Right atrium auricular region (tissue), 2 donors: ENCODE measurements around the gene KANK4. TPM values are rescaled to one million over a fixed set of nuclear protein-coding genes. Genes with fewer than 3 reads are reported as not detected.

ENCODE experiments used
- DNase-seq: peaks from one replicate; pipeline ENCODE4 v3.0.0-alpha.2; 2019; ENCODE audit warnings: low spot score
- H3K27ac ChIP-seq, 2 donors: fragments of 200-600 bp; sonication (generic); 1 replicate in 1 of 2; 2 replicates in 1 of 2; pipeline ENCODE4 v1.5.1; 2016 to 2019
- H3K27me3 ChIP-seq, 2 donors: fragments of 200-600 bp; sonication (generic); one replicate each; pipeline versions ENCODE4 v1.5.1 to v1.6.0; 2017 to 2019
- H3K36me3 ChIP-seq: fragments of 200-600 bp; sonication (generic); one replicate; pipeline ENCODE4 v1.5.1; 2016
- H3K4me1 ChIP-seq, 2 donors: fragments of 200-600 bp; sonication (generic); one replicate each; pipeline versions ENCODE4 v1.5.1 to v1.6.0; 2017 to 2019
- H3K4me3 ChIP-seq, 2 donors: fragments of 200-600 bp; sonication (generic); 1 replicate in 1 of 2; 2 replicates in 1 of 2; pipeline ENCODE4 v1.5.1; 2017 to 2019; ENCODE audit warnings: mild to moderate bottlenecking in 1 of 2, moderate library complexity in 1 of 2
- H3K9me3 ChIP-seq, 2 donors: fragments of 200-600 bp; sonication (generic); one replicate each; pipeline ENCODE4 v1.5.1; 2019
- CTCF ChIP-seq, 2 donors: fragments of 200-600 bp; sonication (generic); IDR thresholded peaks; one replicate each; pipeline ENCODE4 v1.5.1; 2019; ENCODE audit warnings: antibody characterized with exemption in 2 of 2
- total RNA-seq, 2 donors: library from RNA; depleted of rRNA; stranded (reverse); fragments of >200 nt; gene quantifications; one replicate each; pipeline ENCODE4 v1.1.0, GENCODE V29; 2016

KANK4 gene
- total RNA-seq, 2 donors from 2014 or later: 0.12 to 0.63 TPM

DNA sequence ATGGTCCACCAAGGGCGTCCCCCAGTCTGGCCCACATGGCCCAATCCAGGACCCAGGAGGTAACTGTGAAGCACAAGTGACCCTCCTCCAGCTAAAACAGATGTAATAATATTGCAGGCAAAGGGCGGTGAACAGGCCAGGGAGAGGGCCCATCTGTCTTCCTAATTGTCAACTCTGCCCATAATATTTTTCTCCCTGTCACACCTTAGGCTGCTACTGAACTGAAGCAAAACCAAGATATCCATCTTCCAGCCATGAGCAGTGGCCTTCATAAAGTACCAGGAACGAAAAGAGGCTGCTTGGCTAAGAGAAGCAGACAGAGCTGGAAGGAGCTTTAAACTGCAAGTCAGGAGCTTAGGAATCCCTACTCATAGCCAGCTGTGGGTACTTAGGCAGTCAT is 3.1 kb downstream of the KANK4 start:
- H3K4me1 ChIP-seq: peaks cover 0 to 13% of the 10 kb centered on the region in 2 donors
- H3K9me3 ChIP-seq: no peaks in the 10 kb centered on the region
- no peak overlapping the region for H3K4me3 ChIP-seq
- H3K27ac ChIP-seq: no peak overlapping the region
- H3K36me3 ChIP-seq: no peaks in the 10 kb centered on the region
- peaks cover 0 to 10% of the 10 kb centered on the region in 2 donors for H3K27me3 ChIP-seq
- TF ChIP-seq CTCF (IDR thresholded peaks at IDR 0.05): no peak
- no peak for DNase-seq

DNA sequence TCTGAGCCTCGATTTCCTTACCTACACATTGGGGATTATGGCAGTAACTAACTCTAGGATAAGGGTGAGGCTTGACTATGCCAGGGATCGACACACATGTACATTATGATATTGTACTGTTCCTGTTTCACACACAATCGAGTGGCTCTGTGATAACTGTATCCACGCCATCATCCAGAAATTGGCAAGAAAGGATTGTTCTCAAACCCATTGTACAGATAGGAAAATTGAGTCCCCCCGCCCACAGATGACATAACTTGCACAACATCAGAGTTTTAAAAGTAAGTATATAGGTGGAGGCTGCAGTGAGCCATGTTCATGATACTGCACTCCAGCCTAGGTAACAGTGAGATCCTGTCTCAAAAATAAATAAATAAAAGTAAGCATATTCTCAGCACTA is 3.8 kb downstream of the KANK4 start:
- Histone ChIP-seq H3K9me3 (no peaks in the 10 kb centered on the region), H3K4me3 (no peak overlapping the region), H3K27ac (no peak overlapping the region), H3K36me3 (no peaks in the 10 kb centered on the region), H3K27me3 (peaks cover 0 to 10% of the 10 kb centered on the region in 2 donors), H3K4me1 (peaks cover 0 to 13% of the 10 kb centered on the region in 2 donors)
- TF ChIP-seq CTCF (IDR thresholded peaks at IDR 0.05): no peak
- DNase-seq: no peak

DNA sequence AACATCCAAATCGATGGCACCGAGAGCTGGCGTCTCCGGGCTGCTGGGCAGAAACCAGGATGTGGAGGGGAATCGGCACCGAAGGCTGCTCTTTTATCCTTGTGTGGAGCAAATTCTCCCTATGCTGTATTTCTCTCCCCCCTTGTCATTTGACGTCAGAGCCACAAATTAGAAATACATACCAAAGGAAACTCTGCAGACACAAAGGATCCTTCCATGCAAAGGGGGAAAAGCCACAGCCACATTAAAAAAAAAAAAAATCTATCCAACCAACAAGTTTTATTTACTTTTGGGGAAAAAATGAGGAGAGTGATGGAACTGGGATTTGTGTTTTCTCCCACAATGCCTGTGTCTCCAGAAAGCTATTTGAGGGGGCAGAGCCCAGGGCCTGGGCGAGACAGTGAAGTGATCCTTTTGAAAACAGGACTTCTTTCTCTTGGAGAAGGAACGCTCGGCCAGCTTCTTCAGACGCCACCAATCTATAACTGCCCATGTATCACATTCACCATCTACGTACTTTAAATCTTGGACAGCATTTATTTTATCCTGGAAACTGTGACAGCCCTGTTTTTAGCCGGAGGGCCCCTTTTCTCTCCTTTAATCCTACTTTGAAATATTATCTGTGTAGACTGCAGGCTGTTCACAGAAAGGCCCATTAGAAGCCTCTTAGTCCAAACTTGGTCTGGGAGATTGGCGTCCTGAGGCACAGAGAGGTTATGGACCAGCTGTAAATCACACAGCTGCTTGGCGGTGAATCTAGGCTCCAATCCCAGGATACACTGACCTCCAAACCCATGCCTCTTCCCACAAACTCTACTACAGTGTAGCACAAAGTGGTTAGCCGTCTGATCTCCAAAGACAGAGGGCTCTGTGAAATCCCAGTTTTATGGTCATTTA is 4.5 kb downstream of the KANK4 start:
- H3K9me3 ChIP-seq: no peaks in the 10 kb centered on the region

GRCh38 chr1:62312698-62313097 is 6.5 kb downstream of the KANK4 start:
- no peak overlapping the region for H3K27ac ChIP-seq
- H3K9me3 ChIP-seq: no peaks in the 10 kb centered on the region
- no peaks in the 10 kb centered on the region for H3K27me3 ChIP-seq
- H3K36me3 ChIP-seq: no peaks in the 10 kb centered on the region
- no peaks in the 10 kb centered on the region for H3K4me1 ChIP-seq
- no peak for DNase-seq
- no peak for TF ChIP-seq CTCF (IDR thresholded peaks at IDR 0.05)
- H3K4me3 ChIP-seq: no peak overlapping the region

More for the DNA sequence above, 4.5 kb downstream of the KANK4 start:
- H3K4me3 ChIP-seq: no peak overlapping the region
- no peak for DNase-seq
- H3K27me3 ChIP-seq: peaks cover 0 to 10% of the 10 kb centered on the region in 2 donors
- no peaks in the 10 kb centered on the region for H3K36me3 ChIP-seq
- peaks cover 0 to 13% of the 10 kb centered on the region in 2 donors for H3K4me1 ChIP-seq
- no peak for TF ChIP-seq CTCF (IDR thresholded peaks at IDR 0.05)
- H3K27ac ChIP-seq: no peak overlapping the region

DNA sequence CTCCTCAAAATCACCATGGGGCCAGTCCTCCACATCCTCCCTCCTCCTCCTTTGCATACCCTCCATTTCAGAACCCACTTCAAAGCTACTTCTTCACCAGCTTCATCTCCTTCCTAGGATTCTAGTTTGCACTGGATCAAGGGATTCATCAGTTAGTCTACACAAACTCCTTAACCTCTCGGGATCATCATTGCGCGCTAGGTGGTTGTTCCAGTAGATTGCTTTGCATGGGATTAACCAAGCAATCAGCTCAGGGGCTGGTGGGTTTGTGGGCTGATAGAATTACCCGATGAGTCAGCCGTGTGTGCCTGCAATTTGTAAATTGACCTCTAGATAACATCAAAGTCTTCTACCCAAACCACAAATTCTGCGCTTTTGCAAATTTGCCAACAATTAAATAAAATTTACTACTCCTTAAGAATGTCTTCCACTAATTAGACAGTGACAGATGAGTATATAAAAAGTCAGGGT is 7.7 kb downstream of the KANK4 start:
- Histone ChIP-seq H3K27ac (no peak overlapping the region), H3K27me3 (no peaks in the 10 kb centered on the region), H3K36me3 (no peaks in the 10 kb centered on the region), H3K4me1 (no peaks in the 10 kb centered on the region), H3K4me3 (no peak overlapping the region), H3K9me3 (no peaks in the 10 kb centered on the region)
- no peak for DNase-seq
- TF ChIP-seq CTCF (IDR thresholded peaks at IDR 0.05): no peak
